SK-MEL-5 (cell line): ENCODE measurements around the gene UNC5A. TPM values are rescaled to one million over a fixed set of nuclear protein-coding genes. Genes with fewer than 3 reads are reported as not detected.
A peak's percentile ranks its signal among the peaks of the same experiment; 100 is the strongest.
"Not testable (repeated sequence)": the region's sequence is repeated elsewhere in the genome, so short reads cannot be mapped to it uniquely, and the experiment has no call there.

Experiments used
- DNase-seq: peaks from one replicate; pipeline ENCODE4 v3.0.0-alpha.2; 2016; ENCODE audit warnings: low read depth, low spot score
- in situ Hi-C: cut with HindIII; loops from 2 replicates; pipeline ENCODE4 v1.10.0; 2016; ENCODE audit warnings: low sequenced_read_pairs, high pct_unique_total_duplicates, low pct_unique_long_range_greater_than_20kb
- total RNA-seq: library from RNA; depleted of rRNA; stranded (reverse); fragments of >200 nt; shearing (Covaris generic); gene quantifications from 2 replicates; pipeline ENCODE4 v1.2.3, GENCODE V29; 2014

The UNC5A gene
- total RNA-seq, 1 experiment from 2014 or later = not detected

DNA sequence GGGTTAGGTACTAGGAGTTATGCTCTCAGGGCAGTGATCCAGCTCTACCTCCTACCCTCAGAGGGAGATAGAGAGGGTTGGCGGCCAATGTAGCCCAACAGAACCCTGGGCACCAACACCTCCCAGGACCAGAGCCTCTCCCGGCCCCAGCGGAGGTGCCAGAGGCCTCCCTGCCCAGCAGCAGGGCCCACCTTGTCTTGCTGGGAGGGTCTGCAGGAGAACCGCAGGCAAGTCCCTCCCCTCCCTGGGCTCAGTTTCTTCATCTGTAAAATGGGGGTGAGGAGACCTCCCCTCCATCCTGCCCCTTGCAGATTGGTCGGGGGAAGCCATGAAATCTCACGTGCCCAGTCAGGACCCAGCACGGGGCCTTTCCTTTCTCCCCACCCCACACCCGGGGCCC lies 54.4 kb downstream of the UNC5A start:
- no peak for DNase-seq
- in situ Hi-C loops = no loop called here

DNA sequence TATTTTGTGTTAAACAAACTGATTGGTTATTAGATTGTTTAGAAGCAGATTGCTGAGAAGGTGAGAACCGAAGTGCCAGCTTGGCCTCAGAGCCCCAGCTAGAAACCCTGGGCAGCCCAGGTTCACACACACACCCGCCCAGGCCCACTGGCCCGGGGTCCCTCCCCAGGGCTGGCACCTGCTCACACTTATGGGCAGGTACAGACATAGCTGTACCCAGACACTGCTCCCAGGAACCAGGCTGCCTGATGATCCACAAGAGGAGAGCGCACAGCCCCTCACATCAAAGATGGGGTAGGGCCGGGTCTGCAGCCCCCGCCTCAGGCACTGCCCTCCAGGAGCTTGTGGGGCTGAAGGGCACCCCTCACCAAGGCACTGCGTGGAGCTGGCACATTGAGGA lies 55.6 kb downstream of the UNC5A start:
- DNase-seq = no peak
- in situ Hi-C loops = no loop called here

DNA sequence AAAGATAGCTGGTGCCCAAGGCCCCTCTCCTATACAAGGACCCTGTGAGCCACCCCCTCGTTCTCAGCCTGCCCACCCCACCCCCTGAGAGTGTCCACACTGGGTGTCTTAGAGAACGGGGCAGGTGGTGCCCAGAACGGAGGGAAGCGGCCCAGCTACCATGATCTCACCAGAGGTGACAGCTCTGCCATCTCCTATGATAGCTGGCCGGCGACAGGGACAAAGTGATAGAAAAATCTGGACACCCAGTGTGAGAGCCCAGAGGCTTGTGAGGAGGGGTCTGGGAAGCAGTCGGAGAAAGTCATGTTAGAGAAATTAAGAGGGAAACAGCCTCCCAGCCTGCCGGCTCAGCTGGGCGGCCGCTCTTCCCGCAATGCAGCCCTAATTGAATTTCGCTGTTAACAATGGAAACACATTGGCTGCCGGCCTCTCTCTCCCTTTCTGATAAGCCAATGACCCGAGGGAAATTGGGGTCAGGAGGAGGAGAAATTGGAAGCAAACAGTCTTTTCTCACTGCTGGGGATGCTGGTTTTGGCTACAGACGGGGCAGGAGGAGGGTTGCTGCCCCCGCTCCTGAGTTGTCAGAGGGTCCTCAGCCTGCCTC lies 56.5 kb downstream of the UNC5A start:
- DNase-seq = no peak
- in situ Hi-C loops = no loop called here

DNA sequence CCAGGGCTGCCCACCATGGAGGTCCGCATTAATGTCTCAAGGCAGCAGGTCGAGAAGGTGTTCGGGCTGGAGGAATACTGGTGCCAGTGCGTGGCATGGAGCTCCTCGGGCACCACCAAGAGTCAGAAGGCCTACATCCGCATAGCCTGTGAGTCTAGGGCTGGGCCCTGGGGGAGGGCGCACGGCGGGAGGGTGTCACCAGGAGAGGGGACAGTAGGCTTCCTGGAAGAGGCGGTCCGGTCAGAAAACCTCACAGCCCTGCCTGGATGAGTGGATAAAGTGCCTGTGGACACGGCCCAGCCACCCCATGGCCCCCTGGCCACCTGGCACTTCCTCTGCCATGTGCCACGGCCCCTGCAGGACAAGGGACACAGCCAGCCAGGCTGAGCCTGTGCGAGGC lies 57.8 kb downstream of the UNC5A start:
- no peak for DNase-seq
- in situ Hi-C loops = no loop called here

DNA sequence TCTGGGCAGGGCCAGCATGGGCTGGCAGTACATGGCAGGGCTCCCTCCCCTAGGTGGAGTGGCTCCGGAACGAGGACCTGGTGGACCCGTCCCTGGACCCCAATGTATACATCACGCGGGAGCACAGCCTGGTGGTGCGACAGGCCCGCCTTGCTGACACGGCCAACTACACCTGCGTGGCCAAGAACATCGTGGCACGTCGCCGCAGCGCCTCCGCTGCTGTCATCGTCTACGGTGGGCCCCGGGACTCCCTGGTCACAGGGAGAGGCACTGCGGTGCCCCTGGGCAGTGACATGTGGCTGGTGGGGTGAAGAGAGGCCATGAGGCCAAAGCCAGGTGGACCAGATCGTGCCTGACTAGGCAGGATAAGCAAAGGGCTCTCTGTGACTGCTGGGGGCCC lies 58.4 kb downstream of the UNC5A start:
- in situ Hi-C loops = no loop called here
- no peak for DNase-seq

DNA sequence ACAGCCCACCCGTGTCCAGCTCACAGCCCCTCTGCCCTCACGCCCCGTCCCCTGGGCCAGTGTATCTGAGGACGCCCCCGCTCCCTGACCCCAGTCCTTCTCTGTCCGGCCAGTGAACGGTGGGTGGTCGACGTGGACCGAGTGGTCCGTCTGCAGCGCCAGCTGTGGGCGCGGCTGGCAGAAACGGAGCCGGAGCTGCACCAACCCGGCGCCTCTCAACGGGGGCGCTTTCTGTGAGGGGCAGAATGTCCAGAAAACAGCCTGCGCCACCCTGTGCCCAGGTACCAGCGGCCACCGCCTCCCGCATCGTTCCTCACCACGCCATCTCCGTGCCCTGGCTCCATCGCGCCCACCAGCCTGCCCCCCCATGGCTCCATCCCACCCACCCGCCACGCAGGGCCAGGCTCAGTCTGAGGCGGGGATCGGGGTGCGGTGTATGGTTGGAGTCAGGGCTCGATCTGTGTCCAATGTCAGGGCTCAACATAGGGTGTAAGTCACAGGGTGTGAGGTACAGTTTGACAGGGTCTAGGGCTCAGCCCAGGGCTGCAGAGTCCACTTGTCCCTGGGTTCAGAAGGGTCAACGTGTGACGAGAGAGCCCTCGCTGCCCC lies 59.2 kb downstream of the UNC5A start:
- in situ Hi-C loops = no loop called here
- DNase-seq = no peak

DNA sequence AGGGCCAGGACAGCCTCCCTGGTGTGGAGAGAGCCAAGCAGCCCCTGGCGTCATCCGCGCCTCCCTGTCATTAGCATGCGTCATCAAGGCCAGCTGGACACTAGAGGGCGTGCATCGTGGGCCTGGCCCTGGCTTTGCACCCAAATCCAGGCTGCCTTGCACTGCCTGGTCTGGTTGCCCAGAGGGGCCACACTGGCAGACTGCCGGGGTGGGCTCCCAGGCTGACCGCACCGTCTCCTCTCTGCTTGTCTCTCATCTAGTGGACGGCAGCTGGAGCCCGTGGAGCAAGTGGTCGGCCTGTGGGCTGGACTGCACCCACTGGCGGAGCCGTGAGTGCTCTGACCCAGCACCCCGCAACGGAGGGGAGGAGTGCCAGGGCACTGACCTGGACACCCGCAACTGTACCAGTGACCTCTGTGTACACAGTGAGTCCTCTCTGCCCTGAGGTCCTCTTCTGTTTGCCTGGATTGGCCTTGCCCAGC lies 59.8 kb downstream of the UNC5A start:
- in situ Hi-C loops = no loop called here
- DNase-seq = peak; percentile 72

DNA sequence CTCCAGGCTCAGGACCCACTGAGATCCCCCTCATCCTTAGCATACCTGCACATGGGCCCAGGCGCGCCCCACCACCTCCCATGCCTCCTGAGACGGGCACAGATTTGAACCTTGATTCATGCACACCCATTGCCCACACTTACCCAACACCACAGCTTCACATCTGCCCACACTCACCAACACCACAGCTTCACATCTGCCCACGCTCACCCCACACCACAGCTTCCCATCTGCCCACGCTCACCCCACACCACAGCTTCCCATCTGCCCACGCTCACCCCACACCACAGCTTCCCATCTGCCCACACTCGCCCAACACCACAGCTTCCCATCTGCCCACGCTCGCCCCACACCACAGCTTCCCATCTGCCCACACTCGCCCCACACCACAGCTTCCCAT lies 60.3 kb downstream of the UNC5A start:
- DNase-seq, in situ Hi-C loops: not testable (repeated sequence)

DNA sequence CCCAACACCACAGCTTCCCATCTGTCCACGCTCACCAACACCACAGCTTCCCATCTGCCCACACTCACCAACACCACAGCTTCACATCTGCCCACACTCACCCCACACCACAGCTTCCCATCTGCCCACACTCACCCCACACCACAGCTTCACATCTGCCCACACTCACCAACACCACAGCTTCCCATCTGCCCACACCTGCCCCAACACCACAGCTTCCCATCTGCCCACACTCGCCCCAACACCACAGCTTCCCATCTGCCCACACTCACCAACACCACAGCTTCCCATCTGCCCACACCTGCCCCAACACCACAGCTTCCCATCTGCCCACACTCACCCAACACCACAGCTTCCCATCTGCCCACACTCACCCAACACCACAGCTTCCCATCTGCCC lies 62.2 kb downstream of the UNC5A start:
- in situ Hi-C loops, DNase-seq: not testable (repeated sequence)

DNA sequence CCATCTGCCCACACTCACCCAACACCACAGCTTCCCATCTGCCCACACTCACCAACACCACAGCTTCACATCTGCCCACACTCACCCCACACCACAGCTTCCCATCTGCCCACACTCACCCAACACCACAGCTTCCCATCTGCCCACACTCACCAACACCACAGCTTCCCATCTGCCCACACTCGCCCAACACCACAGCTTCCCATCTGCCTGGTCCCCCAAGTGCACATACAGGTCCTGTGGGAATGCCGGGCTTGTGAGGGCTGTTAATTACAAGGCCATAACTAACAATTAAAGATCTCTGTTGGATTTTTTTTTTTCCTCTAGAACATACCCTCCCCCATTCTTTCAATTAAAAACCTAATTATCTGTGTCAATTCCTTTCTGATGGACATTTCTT lies 62.7 kb downstream of the UNC5A start:
- in situ Hi-C loops, DNase-seq: not testable (repeated sequence)

DNA sequence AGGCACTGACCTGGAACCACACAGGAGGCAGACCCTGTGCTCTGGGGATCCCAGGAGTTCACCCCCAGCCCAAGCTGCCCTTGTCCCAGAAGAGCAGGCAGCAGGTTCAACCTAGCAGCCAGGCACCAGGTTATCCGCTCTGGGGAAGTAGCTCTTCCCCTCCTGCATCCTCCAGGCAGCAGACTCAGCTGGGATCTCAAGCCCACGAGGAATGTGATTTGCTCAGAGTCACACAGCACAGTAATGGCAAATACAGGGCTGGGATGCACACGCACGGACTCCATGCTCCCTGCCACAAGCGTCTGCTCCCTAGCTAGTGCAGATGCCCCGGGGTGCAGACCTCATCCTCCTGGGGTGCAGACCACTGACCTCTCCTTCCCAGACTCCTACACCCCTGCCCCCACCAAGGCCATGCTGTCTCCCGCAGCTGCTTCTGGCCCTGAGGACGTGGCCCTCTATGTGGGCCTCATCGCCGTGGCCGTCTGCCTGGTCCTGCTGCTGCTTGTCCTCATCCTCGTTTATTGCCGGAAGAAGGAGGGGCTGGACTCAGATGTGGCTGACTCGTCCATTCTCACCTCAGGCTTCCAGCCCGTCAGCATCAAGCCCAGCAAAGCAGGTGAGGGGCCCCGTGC lies 63.3 kb downstream of the UNC5A start:
- in situ Hi-C loops = no loop called here
- DNase-seq = no peak

DNA sequence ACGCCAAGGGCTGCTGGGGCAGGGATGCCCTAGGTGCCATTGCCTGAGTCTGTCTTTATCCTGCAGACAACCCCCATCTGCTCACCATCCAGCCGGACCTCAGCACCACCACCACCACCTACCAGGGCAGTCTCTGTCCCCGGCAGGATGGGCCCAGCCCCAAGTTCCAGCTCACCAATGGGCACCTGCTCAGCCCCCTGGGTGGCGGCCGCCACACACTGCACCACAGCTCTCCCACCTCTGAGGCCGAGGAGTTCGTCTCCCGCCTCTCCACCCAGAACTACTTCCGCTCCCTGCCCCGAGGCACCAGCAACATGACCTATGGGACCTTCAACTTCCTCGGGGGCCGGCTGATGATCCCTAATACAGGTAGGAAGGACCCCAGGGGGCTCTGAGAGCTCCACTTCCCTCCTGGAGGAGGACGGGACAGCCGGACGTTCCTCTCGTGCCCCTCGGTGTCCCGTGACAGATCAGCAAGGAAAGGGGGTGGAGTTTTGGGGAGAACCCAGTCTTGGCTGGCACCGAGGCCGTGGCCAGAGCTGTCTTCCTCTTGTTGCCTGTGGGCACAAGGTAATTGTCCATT lies 63.9 kb downstream of the UNC5A start:
- no peak for DNase-seq
- in situ Hi-C loops = no loop called here

DNA sequence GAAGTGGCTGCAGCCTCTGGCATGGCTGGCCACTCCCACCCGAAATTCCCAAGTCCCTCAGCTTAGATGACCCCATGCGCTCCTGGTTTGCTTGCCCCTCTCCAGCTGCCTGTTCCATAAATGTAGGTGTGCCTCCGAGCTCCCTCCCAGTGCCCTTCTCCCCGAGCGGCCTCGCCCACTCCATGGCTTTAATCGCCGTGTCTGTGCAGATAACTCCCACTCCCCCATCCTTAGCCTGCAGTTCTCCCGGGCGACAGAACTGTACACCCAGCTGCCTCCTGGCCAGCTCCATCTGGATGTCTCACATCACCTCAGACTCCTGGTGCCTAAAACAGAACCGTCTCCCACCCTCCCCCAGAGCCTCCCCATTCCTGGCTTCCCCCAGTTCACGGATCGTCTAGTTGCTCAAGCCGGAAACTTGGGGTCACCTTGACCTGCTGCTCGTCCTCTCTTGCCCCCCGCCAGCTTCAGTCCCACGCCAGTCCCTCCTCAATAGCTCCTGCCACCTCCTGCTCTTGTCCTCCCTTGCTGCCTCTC lies 64.7 kb downstream of the UNC5A start:
- in situ Hi-C loops = no loop called here
- DNase-seq = no peak

DNA sequence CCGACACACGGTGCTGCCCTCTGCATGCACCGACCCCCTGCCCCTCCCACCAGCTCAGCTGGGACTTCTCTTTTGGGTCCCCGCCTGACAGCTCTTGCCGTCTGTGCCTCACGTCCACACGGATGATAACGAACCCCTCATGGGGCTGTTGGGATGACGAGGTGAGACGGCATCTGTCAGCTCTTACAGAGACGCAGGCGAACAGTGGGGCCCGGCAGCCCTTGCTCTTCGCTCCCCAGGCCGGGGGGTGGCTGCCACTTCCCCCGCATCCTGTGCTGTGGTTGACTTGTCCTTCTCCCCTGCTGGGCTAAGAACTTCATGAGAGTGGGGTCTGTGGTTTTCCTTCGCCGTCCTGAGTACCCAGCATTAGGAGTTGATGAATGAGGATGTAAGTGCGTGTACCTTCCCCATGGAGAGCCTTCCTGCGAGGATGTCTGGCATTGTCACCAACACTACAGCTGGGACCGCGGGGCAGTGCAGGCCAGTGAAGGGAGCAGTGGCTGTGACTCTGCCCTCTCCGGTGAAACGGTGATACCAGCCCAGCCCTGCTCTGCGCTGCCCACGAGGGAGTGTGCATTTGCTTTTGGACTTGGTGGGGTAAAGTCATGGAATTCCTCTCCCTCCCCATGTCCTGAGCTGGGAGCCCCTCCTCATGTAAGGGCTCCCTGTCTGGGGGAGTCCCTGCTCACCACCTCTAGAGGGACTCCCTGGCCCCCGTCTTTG lies 65.6 kb downstream of the UNC5A start:
- in situ Hi-C loops = no loop called here

DNA sequence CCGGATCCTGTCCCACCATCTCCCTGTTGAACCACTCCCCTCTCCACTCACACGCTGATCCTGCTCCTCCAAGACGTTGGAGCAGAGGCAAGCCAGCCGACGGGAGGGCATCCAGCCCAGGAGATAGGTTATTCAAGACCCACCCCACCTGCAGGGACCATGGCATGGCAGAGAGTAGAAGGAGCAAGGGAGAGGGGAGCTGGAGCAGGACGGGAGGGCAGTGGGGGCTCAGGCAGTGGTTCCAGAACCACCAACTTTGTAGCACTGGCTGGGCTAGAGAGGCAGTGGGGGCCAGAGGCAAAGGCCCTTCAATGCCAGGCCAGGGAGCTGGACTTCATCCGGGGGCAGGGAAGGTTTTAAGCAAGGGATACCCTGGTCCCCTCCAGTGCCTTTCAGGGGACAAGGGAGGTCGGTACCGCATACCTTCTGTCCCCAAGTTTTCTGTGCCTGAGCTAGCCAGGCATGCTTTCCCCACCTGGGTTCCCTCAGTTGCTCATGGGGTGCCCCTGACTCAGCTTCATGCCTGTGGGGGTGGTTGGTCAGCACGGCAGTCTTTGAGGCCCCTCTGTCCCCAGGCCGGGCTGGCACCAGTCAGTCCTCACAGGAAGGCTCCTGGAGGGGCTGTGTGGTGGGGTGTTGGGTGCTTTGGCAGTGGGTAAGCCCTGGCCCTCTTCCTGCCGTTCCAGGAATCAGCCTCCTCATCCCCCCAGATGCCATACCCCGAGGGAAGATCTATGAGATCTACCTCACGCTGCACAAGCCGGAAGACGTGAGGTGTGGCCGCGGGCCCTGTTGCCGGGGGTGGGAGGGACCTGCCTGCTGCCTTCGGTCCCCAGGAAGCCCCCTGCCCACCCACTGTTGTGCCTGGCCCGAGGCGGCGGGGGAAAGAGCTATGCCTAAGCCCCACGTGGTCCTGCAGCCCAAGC lies 66.4 kb downstream of the UNC5A start:
- in situ Hi-C loops = no loop called here
- DNase-seq = no peak

More for the DNA sequence above, 65.6 kb downstream of the UNC5A start:
- no peak for DNase-seq

DNA sequence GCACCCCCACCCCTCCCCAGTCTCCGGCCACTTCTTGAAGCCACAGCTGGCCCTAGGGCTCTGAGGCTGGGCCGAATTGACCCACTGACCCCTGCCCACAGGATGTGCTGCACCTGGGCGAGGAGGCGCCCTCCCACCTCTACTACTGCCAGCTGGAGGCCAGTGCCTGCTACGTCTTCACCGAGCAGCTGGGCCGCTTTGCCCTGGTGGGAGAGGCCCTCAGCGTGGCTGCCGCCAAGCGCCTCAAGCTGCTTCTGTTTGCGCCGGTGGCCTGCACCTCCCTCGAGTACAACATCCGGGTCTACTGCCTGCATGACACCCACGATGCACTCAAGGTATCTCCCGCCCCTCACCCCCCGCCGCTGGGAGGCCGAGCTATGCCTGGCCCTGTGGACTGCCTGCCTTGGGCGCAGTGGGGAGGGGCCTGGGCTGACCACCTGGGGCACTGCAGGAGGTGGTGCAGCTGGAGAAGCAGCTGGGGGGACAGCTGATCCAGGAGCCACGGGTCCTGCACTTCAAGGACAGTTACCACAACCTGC lies 67.5 kb downstream of the UNC5A start:
- in situ Hi-C loops = no loop called here
- no peak for DNase-seq

DNA sequence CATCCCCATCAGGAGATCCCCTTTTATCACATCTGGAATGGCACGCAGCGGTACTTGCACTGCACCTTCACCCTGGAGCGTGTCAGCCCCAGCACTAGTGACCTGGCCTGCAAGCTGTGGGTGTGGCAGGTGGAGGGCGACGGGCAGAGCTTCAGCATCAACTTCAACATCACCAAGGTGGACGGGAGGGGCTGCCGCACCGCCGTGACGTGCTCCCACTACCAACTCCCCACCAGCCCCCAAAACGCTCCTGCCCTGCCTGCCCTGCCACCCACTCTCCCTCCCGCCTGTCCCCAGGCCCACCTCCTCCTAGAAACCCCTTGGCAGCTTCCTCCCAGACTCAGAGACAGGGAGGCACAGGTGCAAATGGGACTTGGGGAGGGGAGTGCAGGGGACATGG lies 68.1 kb downstream of the UNC5A start:
- no peak for DNase-seq
- in situ Hi-C loops = no loop called here
